HFF-Myc (cell line): ENCODE data around the gene EXD2.

Experiments
- DNase-seq: peaks from one replicate; pipeline ENCODE4 v3.0.0-alpha.2; 2011; ENCODE audit warnings: low read depth; ENCODE audit errors: extremely low read depth
- H3K4me3 ChIP-seq: replicated peaks from 2 replicates; pipeline ENCODE4 v1.5.1; 2011; ENCODE audit warnings: low read depth, mild to moderate bottlenecking, control low read depth, low read length
- CTCF ChIP-seq: IDR thresholded peaks from 2 replicates; pipeline ENCODE4 v1.5.1; 2012; ENCODE audit warnings: mild to moderate bottlenecking, low read depth, low read length, control low read depth; ENCODE audit errors: missing control alignments

The EXD2 gene

GRCh38 chr14:69237584-69237983 lies 46.3 kb downstream of the EXD2 start:
- DNase-seq, result no peak
- H3K4me3 ChIP-seq, result no peak overlapping the region
- no peak for TF ChIP-seq CTCF

GRCh38 chr14:69238883-69239282 lies 47.6 kb downstream of the EXD2 start:
- no peak for DNase-seq
- TF ChIP-seq CTCF, result no peak
- no peak overlapping the region for H3K4me3 ChIP-seq

- DNase-seq, result no peak
- H3K4me3 ChIP-seq, result no peak overlapping the region
- no peak for TF ChIP-seq CTCF
Observed at GRCh38 chr14:69240527-69241173, 49.4 kb downstream of the EXD2 start.

GRCh38 chr14:69241577-69241976 lies 50.3 kb downstream of the EXD2 start:
- TF ChIP-seq CTCF, result no peak
- no peak overlapping the region for H3K4me3 ChIP-seq
- DNase-seq, result no peak

- peak; percentile 46 for DNase-seq
- TF ChIP-seq CTCF, result peak; percentile 68
- H3K4me3 ChIP-seq, result no peak overlapping the region
Observed at GRCh38 chr14:69242311-69243224, 51.3 kb downstream of the EXD2 start.

GRCh38 chr14:69244946-69245345 lies 53.6 kb downstream of the EXD2 start:
- H3K4me3 ChIP-seq, result no peak overlapping the region
- DNase-seq, result no peak
- TF ChIP-seq CTCF, result no peak

GRCh38 chr14:69246331-69246730 lies 55.0 kb downstream of the EXD2 start:
- TF ChIP-seq CTCF, result no peak
- no peak for DNase-seq
- no peak overlapping the region for H3K4me3 ChIP-seq
